H9 (cell line): ENCODE measurements around the gene DPP7. TPM values are rescaled to one million over a fixed set of nuclear protein-coding genes. Genes with fewer than 3 reads are reported as not detected.
A peak's percentile ranks its signal among the peaks of the same experiment; 100 is the strongest.

Experiments used
- DNase-seq: peaks from one replicate; pipeline ENCODE4 v3.0.0-alpha.2; 2017
- H2AFZ ChIP-seq: one replicate; pipeline ENCODE4 v1.6.1; 2013; ENCODE audit warnings: mild to moderate bottlenecking, low read length, control low read depth, moderate library complexity
- H2AK5ac ChIP-seq: 2 replicates; pipeline ENCODE4 v1.6.1; 2013; ENCODE audit warnings: low read length, control low read depth, mixed read lengths; ENCODE audit not compliant: insufficient read length
- H2BK120ac ChIP-seq: one replicate; pipeline ENCODE4 v1.6.1; 2013; ENCODE audit warnings: low read depth, mild to moderate bottlenecking, low read length, control low read depth, inconsistent platforms; ENCODE audit not compliant: poor library complexity, severe bottlenecking
- H2BK12ac ChIP-seq: 2 replicates; pipeline ENCODE4 v1.6.1; 2013; ENCODE audit warnings: low read length, control low read depth, mixed read lengths, low read depth; ENCODE audit not compliant: insufficient read length
- H2BK15ac ChIP-seq: 2 replicates; pipeline ENCODE4 v1.6.1; 2013; ENCODE audit warnings: low read depth, low read length, control low read depth
- H2BK20ac ChIP-seq: one replicate; pipeline ENCODE4 v1.6.1; 2013; ENCODE audit warnings: low read depth, mild to moderate bottlenecking, low read length, control low read depth, inconsistent platforms; ENCODE audit not compliant: poor library complexity, severe bottlenecking
- H2BK5ac ChIP-seq: 2 replicates; pipeline ENCODE4 v1.6.1; 2013; ENCODE audit warnings: low read length, control low read depth, mixed read lengths; ENCODE audit not compliant: insufficient read length
- H3K14ac ChIP-seq: 2 replicates; pipeline ENCODE4 v1.6.1; 2013; ENCODE audit warnings: low read length, control low read depth; ENCODE audit not compliant: insufficient read depth
- H3K18ac ChIP-seq: 2 replicates; pipeline ENCODE4 v1.6.1; 2013; ENCODE audit warnings: low read depth, mild to moderate bottlenecking, mixed read lengths, low read length, control low read depth; ENCODE audit not compliant: insufficient read length
- H3K23ac ChIP-seq: 2 replicates; pipeline ENCODE4 v1.6.1; 2013; ENCODE audit warnings: low read length, control low read depth, mixed read lengths, low read depth; ENCODE audit not compliant: insufficient read length
- H3K23me2 ChIP-seq: 2 replicates; pipeline ENCODE4 v1.6.1; 2013; ENCODE audit warnings: low read depth, mild to moderate bottlenecking, mixed read lengths, low read length, control low read depth; ENCODE audit not compliant: insufficient read length, poor library complexity, severe bottlenecking
- H3K27ac ChIP-seq: 2 replicates; pipeline ENCODE4 v1.5.1; 2013; ENCODE audit warnings: low read length, control low read depth, mixed read lengths, low read depth; ENCODE audit not compliant: insufficient read length
- H3K27me3 ChIP-seq: 2 replicates; pipeline ENCODE4 v1.6.1; 2013; ENCODE audit warnings: low read length, control low read depth, inconsistent platforms; ENCODE audit not compliant: insufficient read depth
- H3K4ac ChIP-seq: 2 replicates; pipeline ENCODE4 v1.6.1; 2013; ENCODE audit warnings: low read depth, mild to moderate bottlenecking, control low read depth, inconsistent platforms, low read length, moderate library complexity
- H3K4me1 ChIP-seq: 2 replicates; pipeline ENCODE4 v1.6.1; 2013; ENCODE audit warnings: low read length, control low read depth, inconsistent platforms; ENCODE audit not compliant: insufficient read depth
- H3K4me2 ChIP-seq: 2 replicates; pipeline ENCODE4 v1.6.1; 2013; ENCODE audit warnings: low read length, control low read depth, mixed read lengths; ENCODE audit not compliant: insufficient read length, insufficient read depth
- H3K56ac ChIP-seq: 2 replicates; pipeline ENCODE4 v1.6.1; 2013; ENCODE audit warnings: low read depth, mild to moderate bottlenecking, mixed read lengths, low read length, control low read depth; ENCODE audit not compliant: insufficient read length
- H3K79me1 ChIP-seq: 2 replicates; pipeline ENCODE4 v1.6.1; 2013; ENCODE audit warnings: low read depth, mild to moderate bottlenecking, moderate library complexity, low read length, control low read depth, inconsistent platforms; ENCODE audit not compliant: insufficient read depth, poor library complexity, severe bottlenecking
- H3K79me2 ChIP-seq: 2 replicates; pipeline ENCODE4 v1.6.1; 2013; ENCODE audit warnings: low read length, control low read depth, inconsistent platforms; ENCODE audit not compliant: insufficient read depth
- H3K9ac ChIP-seq: 2 replicates; pipeline ENCODE4 v1.6.1; 2013; ENCODE audit warnings: low read length, control low read depth, mixed read lengths; ENCODE audit not compliant: insufficient read length; ENCODE audit errors: extremely low read depth
- H3K9me3 ChIP-seq: one replicate; pipeline ENCODE4 v1.6.1; 2013; ENCODE audit warnings: low read depth, low read length, inconsistent platforms; ENCODE audit not compliant: control insufficient read depth
- H3T11ph ChIP-seq: one replicate; pipeline ENCODE4 v1.6.1; 2013; ENCODE audit warnings: mild to moderate bottlenecking, low read length, control low read depth, inconsistent platforms
- H4K20me1 ChIP-seq: one replicate; pipeline ENCODE4 v1.6.1; 2013; ENCODE audit not compliant: control insufficient read depth, insufficient read length, insufficient read depth
- H4K5ac ChIP-seq: 2 replicates; pipeline ENCODE4 v1.6.1; 2013; ENCODE audit warnings: low read depth, mild to moderate bottlenecking, mixed read lengths, low read length, control low read depth; ENCODE audit not compliant: insufficient read length
- H4K8ac ChIP-seq: replicated peaks from 2 replicates; pipeline ENCODE4 v1.6.1; 2013; ENCODE audit warnings: low read length, control low read depth, mixed read lengths, low read depth; ENCODE audit not compliant: insufficient read length
- H4K91ac ChIP-seq: 2 replicates; pipeline ENCODE4 v1.6.1; 2013; ENCODE audit warnings: low read depth, mild to moderate bottlenecking, moderate library complexity, mixed read lengths, low read length, control low read depth; ENCODE audit not compliant: insufficient read length
- H3K27ac Mint-ChIP-seq, 3 experiments: 2 replicates in 2 of 3; 3 replicates in 1 of 3; pipeline ENCODE4 v1.8.0; 2020 to 2021; ENCODE audit warnings: mixed read lengths in 3 of 3, mild to moderate bottlenecking in 1 of 3, moderate library complexity in 1 of 3
- H3K27me3 Mint-ChIP-seq: 2 replicates; pipeline ENCODE4 v1.8.0; 2021; ENCODE audit warnings: low read depth, mild to moderate bottlenecking, moderate library complexity, mixed read lengths
- H3K36me3 Mint-ChIP-seq, 3 experiments: 2 replicates in 2 of 3; 3 replicates in 1 of 3; pipeline ENCODE4 v1.8.0; 2020 to 2021; ENCODE audit warnings: low read depth in 3 of 3, mixed read lengths in 3 of 3; ENCODE audit not compliant: insufficient read depth in 1 of 3
- H3K4me1 Mint-ChIP-seq, 2 experiments: 2 replicates each; pipeline ENCODE4 v1.8.0; 2020; ENCODE audit warnings: mixed read lengths in 2 of 2
- H3K4me3 Mint-ChIP-seq, 2 experiments: 2 replicates in 1 of 2; 3 replicates in 1 of 2; pipeline ENCODE4 v1.8.0; 2020 to 2021; ENCODE audit warnings: mild to moderate bottlenecking in 2 of 2, mixed read lengths in 2 of 2, moderate library complexity in 1 of 2
- H3K9me3 Mint-ChIP-seq, 2 experiments: 2 replicates in 1 of 2; 3 replicates in 1 of 2; pipeline ENCODE4 v1.8.0; 2020; ENCODE audit warnings: mild to moderate bottlenecking in 2 of 2, mixed read lengths in 2 of 2, moderate library complexity in 1 of 2
- CTCF ChIP-seq: fragments of 200-600 bp; sonication (generic); conservative IDR thresholded peaks from 3 replicates; pipeline ENCODE4 v1.8.0; 2021; ENCODE audit warnings: antibody characterized with exemption, mild to moderate bottlenecking
- WGBS: extraction: QIAGEN DNeasy Blood & Tissue Kit; methylation state at CpG from one replicate; pipeline ENCODE4 v1.1.7; 2013; ENCODE audit warnings: missing lambda C conversion rate, low lambda C conversion rate, mixed read lengths; ENCODE audit not compliant: insufficient read length; ENCODE audit errors: extremely low coverage; 5-methylcytosine and 5-hydroxymethylcytosine counted together
- total RNA-seq: library from RNA; stranded (reverse); gene quantifications from 2 replicates; pipeline ENCODE4 v1.2.1, GENCODE V29; 2021

Gene DPP7
- total RNA-seq, 1 experiment from 2014 or later: 29.4 TPM

DNA sequence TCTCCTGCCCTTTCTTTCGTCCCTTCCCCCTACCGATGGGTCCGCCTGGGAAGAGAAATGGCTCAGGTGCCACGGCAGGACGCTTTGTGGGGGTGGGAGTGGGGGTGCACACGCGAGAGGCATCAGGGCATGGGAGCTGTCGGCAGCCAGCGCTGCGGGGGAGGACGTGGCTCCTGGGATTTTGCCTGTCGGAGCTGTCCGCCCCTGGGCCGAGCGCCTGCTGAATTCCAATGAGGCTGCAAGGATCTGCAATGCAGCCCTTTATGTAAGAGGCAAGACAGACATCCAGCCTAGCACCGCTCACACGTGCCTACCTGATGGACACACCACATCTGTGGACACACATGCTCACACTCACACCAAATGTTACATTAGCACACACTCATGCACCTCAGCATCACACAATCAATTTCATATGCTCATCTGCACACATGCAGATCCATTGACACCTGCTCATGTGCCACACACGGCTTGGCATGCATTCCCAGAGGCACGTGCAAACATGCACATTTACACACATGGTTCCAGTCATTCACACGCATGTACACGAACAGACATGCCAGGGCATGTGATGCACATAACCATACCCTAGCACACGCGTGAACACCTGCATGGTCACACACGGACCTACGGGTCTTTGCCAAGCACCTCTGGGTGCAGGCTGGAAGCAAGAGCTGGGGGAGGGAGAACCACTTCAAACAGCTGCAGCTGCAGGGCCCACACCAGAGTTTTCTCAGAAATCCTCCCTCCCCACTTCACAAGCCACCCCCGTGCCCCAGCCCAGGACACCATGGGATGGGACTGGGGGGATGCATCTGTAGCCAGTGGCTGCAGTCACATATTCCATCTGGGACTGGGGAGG, 25.8 kb upstream of the DPP7 start:
- Mint-ChIP-seq H3K4me1 (peaks cover 0 to 12% of the 10 kb centered on the region in 2 experiments; a peak in 2 of 4 replicates), H3K27me3 (peaks cover 87% of the 10 kb centered on the region), H3K9me3 (no peaks in the 10 kb centered on the region; a peak in 2 of 5 replicates), H3K4me3 (no peak overlapping the region), H3K27ac (no peak overlapping the region), H3K36me3 (no peaks in the 10 kb centered on the region)
- no peaks in the 10 kb centered on the region for H3K23me2 ChIP-seq
- WGBS: no CpG with 5 or more reads among the region's 26 CpGs
- no peak overlapping the region for H2AK5ac ChIP-seq
- no peak overlapping the region for H3K4ac ChIP-seq
- H2BK5ac ChIP-seq: no peak overlapping the region
- H3K18ac ChIP-seq: no peak overlapping the region
- H4K8ac ChIP-seq: no peak overlapping the region
- H4K91ac ChIP-seq: no peak overlapping the region
- no peak overlapping the region for H2AFZ ChIP-seq
- H3T11ph ChIP-seq: no peak overlapping the region
- H3K56ac ChIP-seq: no peak overlapping the region
- no peak overlapping the region for H3K23ac ChIP-seq
- H4K20me1 ChIP-seq: peaks cover 2% of the 10 kb centered on the region
- no peak overlapping the region for H3K4me2 ChIP-seq
- no peak overlapping the region for H4K5ac ChIP-seq
- H2BK120ac ChIP-seq: no peak overlapping the region
- no peak overlapping the region for H2BK20ac ChIP-seq
- no peak overlapping the region for H3K9ac ChIP-seq
- H3K79me2 ChIP-seq: no peaks in the 10 kb centered on the region
- H2BK12ac ChIP-seq: no peak overlapping the region
- peaks cover 29% of the 10 kb centered on the region; the same call in 1 of the 2 replicates for H3K27me3 ChIP-seq
- H3K27ac ChIP-seq: no peak overlapping the region
- H2BK15ac ChIP-seq: no peak overlapping the region
- peak; percentile 30 for DNase-seq
- no peaks in the 10 kb centered on the region for H3K4me1 ChIP-seq
- H3K14ac ChIP-seq: no peak overlapping the region
- H3K9me3 ChIP-seq: no peaks in the 10 kb centered on the region
- no peak for TF ChIP-seq CTCF
- no peaks in the 10 kb centered on the region for H3K79me1 ChIP-seq
